Fibroblast of villous mesenchyme (primary cell): ENCODE data around the gene CENPN. TPM values are rescaled to one million over a fixed set of nuclear protein-coding genes. Genes with fewer than 3 reads are reported as not detected.
A peak's percentile ranks its signal among the peaks of the same experiment; 100 is the strongest.

Source experiments
- DNase-seq: peaks from one replicate; pipeline ENCODE4 v3.0.0-alpha.2; 2010; ENCODE audit warnings: low read depth
- H3K4me3 ChIP-seq: 2 replicates; pipeline ENCODE4 v1.5.1; 2011; ENCODE audit warnings: low read depth, mild to moderate bottlenecking, low read length
- CTCF ChIP-seq: IDR thresholded peaks from 2 replicates; pipeline ENCODE4 v1.5.1; 2012; ENCODE audit warnings: low read depth, mild to moderate bottlenecking, low read length; ENCODE audit not compliant: insufficient read depth
- total RNA-seq: library from RNA; depleted of rRNA; stranded (reverse); fragments of >200 nt; gene quantifications from 2 replicates; pipeline ENCODE4 v1.2.3, GENCODE V29; 2012

The CENPN gene
- total RNA-seq, 1 donor: 64.8 TPM

DNA sequence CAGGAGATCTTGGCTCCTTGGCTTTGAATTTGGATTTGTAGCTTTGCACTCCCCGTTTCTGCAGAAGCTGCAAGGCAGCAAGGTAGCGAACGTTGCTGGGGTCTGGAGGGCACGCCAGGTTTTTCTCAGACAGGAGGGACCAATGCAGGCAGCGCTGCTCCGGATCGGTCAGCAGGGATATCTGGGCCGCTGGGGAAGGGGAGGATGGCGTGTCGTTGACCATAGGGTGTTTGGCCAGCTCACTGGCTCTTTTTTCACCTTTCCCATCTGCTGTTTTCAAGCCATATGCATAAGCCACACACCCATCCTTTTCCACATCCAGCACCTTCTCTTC lies 54.3 kb downstream of the CENPN start:
- TF ChIP-seq CTCF: no peak
- no peak for DNase-seq
- no peak overlapping the region for H3K4me3 ChIP-seq

DNA sequence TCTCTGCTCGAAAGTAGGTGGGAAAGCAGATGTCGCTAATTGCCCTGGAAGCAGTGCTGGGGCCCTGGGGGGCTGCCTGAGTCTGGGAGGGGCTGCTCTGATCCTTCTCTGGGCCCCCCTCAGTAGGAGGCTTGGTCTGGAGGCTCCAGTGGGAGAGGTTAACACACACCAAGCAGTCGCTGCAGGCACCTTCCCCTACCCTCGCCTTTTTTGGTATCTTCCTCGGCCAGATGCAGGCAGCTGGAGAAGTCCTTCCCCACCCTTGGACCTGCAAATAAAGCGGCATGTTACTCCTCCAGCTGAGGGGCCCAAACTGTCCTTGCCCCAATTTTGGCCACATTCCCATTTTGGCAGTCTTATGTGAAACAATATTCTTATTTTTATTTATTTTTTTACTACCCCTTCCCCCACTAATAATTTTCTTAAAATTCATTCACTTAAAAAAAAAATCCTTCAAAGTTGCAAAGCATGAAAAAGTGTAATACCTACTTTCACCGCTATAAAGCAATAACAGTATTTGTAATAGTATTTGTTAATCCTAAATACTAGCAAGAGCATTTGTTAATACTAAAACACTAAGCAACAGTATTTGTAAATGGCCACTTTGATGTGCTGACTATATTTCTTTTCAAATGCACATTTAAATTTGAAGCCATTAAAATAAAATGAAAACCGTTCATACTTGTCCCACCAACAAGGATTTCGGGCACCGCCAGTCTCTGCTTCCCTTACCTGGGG lies 55.0 kb downstream of the CENPN start:
- no peak for TF ChIP-seq CTCF
- no peak for DNase-seq
- H3K4me3 ChIP-seq: no peak overlapping the region

DNA sequence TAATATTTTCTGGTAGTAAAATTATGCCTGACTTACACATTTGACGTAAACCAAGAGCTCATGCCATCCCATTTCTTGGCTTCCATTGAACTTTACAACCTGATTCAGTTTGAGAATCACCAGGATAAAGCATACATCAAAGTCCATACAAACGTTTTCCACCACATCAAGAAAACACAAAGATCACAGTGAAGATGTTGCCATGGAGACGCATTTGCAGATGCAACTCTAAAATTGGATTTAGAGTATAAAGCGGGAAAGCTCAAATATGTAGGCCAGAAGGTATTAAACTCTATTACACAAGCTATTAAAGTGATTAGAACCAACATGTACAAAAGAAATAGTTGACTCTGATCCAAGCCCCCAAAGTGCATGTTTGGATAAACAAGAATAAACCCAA lies 59.7 kb downstream of the CENPN start:
- no peak overlapping the region for H3K4me3 ChIP-seq
- no peak for TF ChIP-seq CTCF
- DNase-seq: peak; percentile 63

GRCh38 chr16:81067166-81067565 lies 60.2 kb downstream of the CENPN start:
- H3K4me3 ChIP-seq: peak overlapping the region; percentile 23
- DNase-seq: peak; percentile 95
- TF ChIP-seq CTCF: no peak

- no peak for TF ChIP-seq CTCF
- DNase-seq: no peak
- no peak overlapping the region for H3K4me3 ChIP-seq
Measured at GRCh38 chr16:81069063-81069462, 62.0 kb downstream of the CENPN start.

GRCh38 chr16:81070979-81071378 lies 64.0 kb downstream of the CENPN start:
- no peak for TF ChIP-seq CTCF
- no peak for DNase-seq
- H3K4me3 ChIP-seq: no peak overlapping the region

- no peak overlapping the region for H3K4me3 ChIP-seq
- peak; percentile 61 for DNase-seq
- no peak for TF ChIP-seq CTCF
Measured at GRCh38 chr16:81071805-81072204, 64.8 kb downstream of the CENPN start.
